ENCODE results near the gene ACSS1.

The ACSS1 gene

DNA sequence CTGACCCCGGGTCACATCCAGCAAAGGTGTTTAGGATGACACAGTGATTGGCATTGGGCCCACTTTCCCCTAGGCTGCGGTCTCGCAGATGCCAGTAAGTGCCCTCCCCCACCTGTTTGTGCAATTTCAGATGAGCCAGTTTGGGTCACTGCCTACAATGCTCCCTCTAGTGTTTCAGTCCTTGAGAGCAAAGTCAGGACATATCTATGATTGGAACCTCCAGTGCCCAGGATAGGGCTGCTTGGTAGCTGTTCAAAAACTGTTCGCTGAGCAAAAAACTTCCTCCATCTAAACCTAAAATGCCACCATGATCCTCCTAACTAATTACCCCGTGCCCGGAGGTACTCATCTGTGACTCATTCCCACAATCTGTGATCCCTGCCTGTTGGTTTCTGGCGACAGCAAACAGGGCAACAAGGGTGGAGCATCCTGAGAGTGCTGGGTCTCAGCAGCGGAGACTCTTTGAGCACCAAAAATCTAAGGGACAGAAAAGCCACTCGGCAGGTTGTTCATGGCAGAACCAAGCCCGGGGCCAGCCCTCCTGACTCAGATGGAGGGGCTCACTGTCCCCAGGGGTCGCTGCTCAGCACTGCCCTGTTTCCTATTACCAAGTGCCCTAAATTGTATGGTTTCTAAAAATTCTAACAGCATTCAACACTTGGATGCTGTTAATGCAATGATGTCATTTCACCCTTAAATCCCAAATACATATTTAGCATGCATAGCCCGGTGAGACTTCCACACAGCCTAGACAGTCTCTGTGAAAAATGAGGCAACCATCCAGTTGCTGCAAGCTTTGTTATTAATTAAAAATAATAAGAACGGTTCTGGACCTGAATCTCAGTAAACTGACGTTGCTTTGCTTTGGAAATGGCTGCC, 19.0 kb upstream of the ACSS1 start:
- Histone ChIP-seq H3K27me3 (ENCODE audit: control insufficient read depth, insufficient read depth, low read length) (peaks cover 74% of the 10 kb centered on the region), H3K9ac (ENCODE audit: low read depth, low read length) (no peak overlapping the region), H3K9me3 (ENCODE audit: control insufficient read depth, insufficient read depth, low read length) (no peaks in the 10 kb centered on the region), H3K4me1 (ENCODE audit: control insufficient read depth, insufficient read depth, low read length) (peaks cover under 1% of the 10 kb centered on the region), H3K4me3 (ENCODE audit: low read depth, low read length) (peak overlapping the region; percentile 48), H3K36me3 (ENCODE audit: control insufficient read depth, insufficient read depth, low read length) (no peaks in the 10 kb centered on the region)

DNA sequence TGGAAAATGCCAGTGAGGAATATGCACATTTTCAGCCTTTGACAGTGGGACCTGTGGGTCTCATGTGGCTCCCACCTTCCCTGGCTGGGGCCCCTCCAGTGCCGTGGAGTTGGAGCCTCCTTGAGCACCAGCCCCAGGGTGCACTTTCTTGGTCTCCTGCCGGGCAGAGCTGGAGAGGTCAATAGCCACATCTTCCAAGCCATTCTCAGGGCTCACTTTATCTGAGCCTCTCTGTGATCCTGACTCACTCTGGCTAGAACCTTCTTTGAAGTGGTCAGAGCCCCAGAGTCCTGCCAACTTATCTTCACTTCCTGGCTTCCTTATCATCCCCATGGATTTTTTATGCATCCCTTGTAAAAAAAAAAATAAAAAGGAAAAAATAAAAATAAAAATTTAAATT, 18.3 kb upstream of the ACSS1 start:
- H3K27me3 ChIP-seq (ENCODE audit: control insufficient read depth, insufficient read depth, low read length), result peaks cover 66% of the 10 kb centered on the region
- no peak overlapping the region for H3K9ac ChIP-seq (ENCODE audit: low read depth, low read length)
- no peak overlapping the region for H3K4me3 ChIP-seq (ENCODE audit: low read depth, low read length)
- H3K36me3 ChIP-seq (ENCODE audit: control insufficient read depth, insufficient read depth, low read length), result no peaks in the 10 kb centered on the region
- no peaks in the 10 kb centered on the region for H3K9me3 ChIP-seq (ENCODE audit: control insufficient read depth, insufficient read depth, low read length)
- H3K4me1 ChIP-seq (ENCODE audit: control insufficient read depth, insufficient read depth, low read length), result peaks cover 4% of the 10 kb centered on the region

DNA sequence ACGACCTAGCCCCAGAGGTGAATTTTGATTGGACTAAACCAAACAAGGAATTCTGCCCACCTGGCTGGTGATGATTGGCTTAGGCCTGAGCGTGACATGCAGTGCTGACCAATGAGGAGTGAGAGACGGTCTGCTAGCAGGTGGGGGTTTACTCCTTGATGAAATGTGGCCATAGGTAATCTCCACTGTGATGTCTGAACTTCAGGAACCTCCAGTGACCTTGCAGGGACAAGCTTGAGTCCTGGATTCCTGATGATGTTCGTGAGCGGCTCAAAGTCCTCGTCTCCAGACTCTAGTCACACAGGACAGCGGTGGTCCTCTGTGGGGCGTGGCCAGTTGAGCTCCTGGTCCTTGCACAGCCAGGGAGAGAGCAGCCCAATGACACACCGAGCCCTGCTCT, 15.6 kb upstream of the ACSS1 start:
- peaks cover 48% of the 10 kb centered on the region for H3K27me3 ChIP-seq (ENCODE audit: control insufficient read depth, insufficient read depth, low read length)
- no peak overlapping the region for H3K4me3 ChIP-seq (ENCODE audit: low read depth, low read length)
- no peaks in the 10 kb centered on the region for H3K36me3 ChIP-seq (ENCODE audit: control insufficient read depth, insufficient read depth, low read length)
- H3K9ac ChIP-seq (ENCODE audit: low read depth, low read length), result no peak overlapping the region
- H3K9me3 ChIP-seq (ENCODE audit: control insufficient read depth, insufficient read depth, low read length), result no peaks in the 10 kb centered on the region
- H3K4me1 ChIP-seq (ENCODE audit: control insufficient read depth, insufficient read depth, low read length), result peaks cover 4% of the 10 kb centered on the region

DNA sequence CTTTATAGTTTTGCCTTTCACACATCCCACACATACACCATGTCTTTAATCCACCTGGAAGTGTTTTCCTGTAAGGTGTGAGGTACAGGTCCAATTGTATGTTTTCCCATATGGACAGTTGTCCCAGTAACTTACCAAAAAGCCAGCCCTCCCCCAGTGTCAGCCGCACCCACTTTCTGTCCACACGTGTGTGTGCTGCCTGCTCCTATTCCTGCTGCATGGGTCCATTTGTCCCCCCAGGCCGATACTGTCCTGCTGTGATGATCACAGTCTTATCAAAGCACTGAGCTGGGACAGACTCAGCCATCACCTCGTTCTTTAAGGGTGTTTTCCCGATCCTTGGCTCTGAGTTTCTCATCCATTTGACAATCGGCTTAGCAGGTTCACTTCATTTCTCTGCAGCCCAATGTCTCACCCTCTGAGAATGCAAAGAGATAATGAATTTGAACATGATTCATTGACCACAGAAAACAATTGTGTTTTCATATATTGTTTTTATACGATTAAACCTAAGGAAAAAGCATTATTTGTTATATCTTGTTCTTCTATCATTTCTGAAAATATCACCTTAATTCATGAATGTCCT, 14.4 kb upstream of the ACSS1 start:
- no peaks in the 10 kb centered on the region for H3K9me3 ChIP-seq (ENCODE audit: control insufficient read depth, insufficient read depth, low read length)
- peaks cover 37% of the 10 kb centered on the region for H3K27me3 ChIP-seq (ENCODE audit: control insufficient read depth, insufficient read depth, low read length)
- H3K4me3 ChIP-seq (ENCODE audit: low read depth, low read length), result no peak overlapping the region
- H3K4me1 ChIP-seq (ENCODE audit: control insufficient read depth, insufficient read depth, low read length), result peaks cover 4% of the 10 kb centered on the region
- H3K36me3 ChIP-seq (ENCODE audit: control insufficient read depth, insufficient read depth, low read length), result no peaks in the 10 kb centered on the region
- no peak overlapping the region for H3K9ac ChIP-seq (ENCODE audit: low read depth, low read length)

DNA sequence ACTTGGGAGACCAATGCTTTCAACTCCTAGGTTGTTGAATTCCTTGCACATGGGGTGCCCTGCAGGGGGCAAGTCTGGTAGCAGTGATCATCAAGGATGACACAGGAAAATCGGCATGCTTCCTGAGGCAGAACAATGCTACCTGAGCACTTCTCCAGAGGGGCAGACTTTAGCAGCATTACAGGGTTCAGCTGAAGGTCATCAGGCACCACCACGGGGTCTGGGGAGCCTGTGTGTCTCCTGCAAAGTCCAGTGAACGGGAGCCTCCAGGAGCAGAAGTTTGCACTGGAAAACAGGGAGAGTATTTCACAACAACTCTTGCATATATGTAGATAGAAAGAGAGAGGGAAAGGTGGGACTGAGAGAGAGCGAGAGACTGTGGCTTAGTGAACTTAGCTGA, 13.8 kb upstream of the ACSS1 start:
- Histone ChIP-seq H3K27me3 (ENCODE audit: control insufficient read depth, insufficient read depth, low read length) (peaks cover 31% of the 10 kb centered on the region), H3K36me3 (ENCODE audit: control insufficient read depth, insufficient read depth, low read length) (no peaks in the 10 kb centered on the region)

DNA sequence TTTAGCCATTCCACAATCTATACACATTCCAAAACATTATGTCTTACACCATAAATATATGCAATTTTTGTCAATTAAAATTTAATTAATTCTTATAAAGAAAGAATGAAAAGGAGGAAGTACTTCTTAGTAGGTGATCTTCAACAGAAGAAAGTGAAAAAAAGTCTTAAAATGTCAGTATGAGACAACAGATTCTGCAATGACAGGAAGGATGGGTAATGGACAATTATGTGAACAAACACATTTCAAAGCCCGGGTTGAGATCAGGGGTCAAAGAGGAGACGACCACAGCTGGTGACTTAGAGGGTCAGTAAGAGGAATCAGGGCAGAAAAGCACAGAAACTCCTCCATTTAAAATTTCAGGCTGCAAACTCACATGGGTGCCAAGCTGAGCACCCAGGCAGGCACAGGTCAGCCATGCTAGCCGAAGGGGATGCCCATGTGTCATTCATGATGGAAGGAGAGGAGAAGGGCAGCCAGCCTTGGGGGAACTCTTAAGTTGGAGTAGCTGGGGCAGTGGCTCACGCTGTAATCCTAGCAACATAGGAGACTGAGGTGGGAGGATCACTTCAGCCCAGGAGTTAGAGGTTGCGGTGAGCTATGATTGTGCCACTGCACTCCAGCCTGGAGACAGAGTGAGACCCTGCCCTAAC, 13.0 kb upstream of the ACSS1 start:
- Histone ChIP-seq H3K4me1 (ENCODE audit: control insufficient read depth, insufficient read depth, low read length) (peaks cover 4% of the 10 kb centered on the region), H3K36me3 (ENCODE audit: control insufficient read depth, insufficient read depth, low read length) (no peaks in the 10 kb centered on the region), H3K27me3 (ENCODE audit: control insufficient read depth, insufficient read depth, low read length) (peaks cover 23% of the 10 kb centered on the region), H3K9me3 (ENCODE audit: control insufficient read depth, insufficient read depth, low read length) (no peaks in the 10 kb centered on the region), H3K4me3 (ENCODE audit: low read depth, low read length) (no peak overlapping the region), H3K9ac (ENCODE audit: low read depth, low read length) (no peak overlapping the region)

More for the DNA sequence above, 13.8 kb upstream of the ACSS1 start:
- Histone ChIP-seq H3K4me1 (ENCODE audit: control insufficient read depth, insufficient read depth, low read length) (peaks cover 4% of the 10 kb centered on the region), H3K9ac (ENCODE audit: low read depth, low read length) (no peak overlapping the region), H3K9me3 (ENCODE audit: control insufficient read depth, insufficient read depth, low read length) (no peaks in the 10 kb centered on the region), H3K4me3 (ENCODE audit: low read depth, low read length) (no peak overlapping the region)

DNA sequence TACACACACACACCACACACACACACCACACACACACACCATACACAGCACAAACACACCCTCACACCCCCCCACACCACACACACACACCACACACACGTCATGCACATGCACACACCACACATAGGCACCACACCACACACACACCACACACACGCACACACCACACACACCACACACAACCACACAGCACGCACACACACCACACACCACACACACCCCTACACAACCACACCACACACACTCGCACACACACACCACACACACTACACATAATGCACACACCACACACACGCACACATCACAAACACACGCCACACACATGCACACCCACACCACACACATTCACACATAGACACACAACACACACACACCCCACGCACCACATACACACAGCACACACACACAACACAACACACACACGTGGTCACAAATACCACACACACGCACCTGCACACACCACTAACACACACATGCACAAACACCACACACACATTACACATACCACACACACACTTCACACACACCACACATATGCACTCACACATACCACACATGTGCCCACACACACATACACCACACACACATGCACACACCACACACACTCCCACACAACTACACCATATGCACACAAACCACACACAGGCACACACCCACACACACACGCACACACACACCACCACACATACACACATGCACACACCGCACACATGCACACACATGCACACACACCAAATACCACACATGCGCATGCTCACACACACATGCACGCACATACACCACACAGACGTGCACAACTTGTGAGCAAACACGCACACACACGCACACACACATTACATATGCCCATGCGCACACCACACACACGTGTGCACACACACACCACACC, 9.4 kb upstream of the ACSS1 start:
- H3K27me3 ChIP-seq (ENCODE audit: control insufficient read depth, insufficient read depth, low read length), result peaks cover 26% of the 10 kb centered on the region
- no peak overlapping the region for H3K9ac ChIP-seq (ENCODE audit: low read depth, low read length)
- H3K4me1 ChIP-seq (ENCODE audit: control insufficient read depth, insufficient read depth, low read length), result peaks cover 4% of the 10 kb centered on the region
- H3K9me3 ChIP-seq (ENCODE audit: control insufficient read depth, insufficient read depth, low read length), result no peaks in the 10 kb centered on the region
- no peaks in the 10 kb centered on the region for H3K36me3 ChIP-seq (ENCODE audit: control insufficient read depth, insufficient read depth, low read length)
- no peak overlapping the region for H3K4me3 ChIP-seq (ENCODE audit: low read depth, low read length)

DNA sequence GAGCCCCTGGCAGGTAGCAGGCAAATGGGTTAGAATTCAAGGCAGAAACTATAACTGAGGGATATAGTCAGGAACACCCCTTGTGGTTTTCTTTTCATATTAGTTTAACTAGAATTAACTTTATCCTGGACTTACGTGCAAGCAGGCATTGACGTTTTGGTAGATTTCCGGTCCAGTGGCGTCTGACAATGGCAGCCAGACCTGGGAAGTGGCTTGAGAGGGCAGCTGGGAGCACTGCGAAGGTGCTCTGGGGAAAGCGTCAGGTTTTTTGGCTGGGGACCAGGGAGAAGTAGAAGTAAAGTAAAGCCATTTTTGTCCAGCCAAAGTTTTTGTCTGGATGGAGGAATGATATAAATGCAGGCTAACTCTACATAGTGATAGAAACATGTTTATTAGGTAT, 8.4 kb upstream of the ACSS1 start:
- no peaks in the 10 kb centered on the region for H3K9me3 ChIP-seq (ENCODE audit: control insufficient read depth, insufficient read depth, low read length)
- no peak overlapping the region for H3K9ac ChIP-seq (ENCODE audit: low read depth, low read length)
- H3K4me3 ChIP-seq (ENCODE audit: low read depth, low read length), result no peak overlapping the region
- peaks cover 35% of the 10 kb centered on the region for H3K27me3 ChIP-seq (ENCODE audit: control insufficient read depth, insufficient read depth, low read length)
- H3K4me1 ChIP-seq (ENCODE audit: control insufficient read depth, insufficient read depth, low read length), result no peaks in the 10 kb centered on the region
- no peaks in the 10 kb centered on the region for H3K36me3 ChIP-seq (ENCODE audit: control insufficient read depth, insufficient read depth, low read length)

DNA sequence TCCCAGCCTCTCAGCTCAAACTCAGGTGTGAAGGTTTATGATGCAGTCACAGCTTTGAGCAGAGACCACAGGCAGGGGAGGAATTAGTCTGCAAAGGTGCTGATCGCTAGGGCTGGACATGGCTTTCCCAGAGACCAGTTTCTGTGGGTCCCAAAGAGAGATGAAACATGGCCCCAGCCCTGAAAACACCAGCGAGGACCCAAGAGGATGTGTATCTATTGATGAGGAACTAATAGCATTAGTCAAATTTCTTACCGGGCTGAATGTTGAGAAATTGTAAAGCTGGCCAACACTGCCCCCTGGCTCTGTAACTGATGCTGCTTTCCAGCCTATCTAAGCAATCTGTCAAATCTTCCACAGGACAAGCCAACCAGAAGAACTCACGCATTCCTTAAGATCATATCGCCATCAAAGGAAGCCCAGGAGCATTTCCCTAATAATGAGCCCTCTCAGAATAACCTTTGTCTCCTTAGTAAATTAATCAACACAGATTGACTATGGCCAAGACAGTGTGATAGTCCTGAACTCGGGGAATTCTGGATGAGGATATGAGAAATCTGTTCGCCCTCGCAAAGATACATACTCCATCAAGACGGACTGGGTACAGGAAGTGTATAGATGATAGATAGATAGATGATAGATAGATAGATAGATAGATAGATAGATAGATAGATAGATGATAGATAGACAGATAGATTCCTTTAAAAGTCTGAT, 7.8 kb upstream of the ACSS1 start:
- H3K4me3 ChIP-seq (ENCODE audit: low read depth, low read length), result no peak overlapping the region
- H3K9me3 ChIP-seq (ENCODE audit: control insufficient read depth, insufficient read depth, low read length), result no peaks in the 10 kb centered on the region
- no peaks in the 10 kb centered on the region for H3K36me3 ChIP-seq (ENCODE audit: control insufficient read depth, insufficient read depth, low read length)
- H3K9ac ChIP-seq (ENCODE audit: low read depth, low read length), result no peak overlapping the region
- no peaks in the 10 kb centered on the region for H3K4me1 ChIP-seq (ENCODE audit: control insufficient read depth, insufficient read depth, low read length)
- H3K27me3 ChIP-seq (ENCODE audit: control insufficient read depth, insufficient read depth, low read length), result peaks cover 39% of the 10 kb centered on the region

DNA sequence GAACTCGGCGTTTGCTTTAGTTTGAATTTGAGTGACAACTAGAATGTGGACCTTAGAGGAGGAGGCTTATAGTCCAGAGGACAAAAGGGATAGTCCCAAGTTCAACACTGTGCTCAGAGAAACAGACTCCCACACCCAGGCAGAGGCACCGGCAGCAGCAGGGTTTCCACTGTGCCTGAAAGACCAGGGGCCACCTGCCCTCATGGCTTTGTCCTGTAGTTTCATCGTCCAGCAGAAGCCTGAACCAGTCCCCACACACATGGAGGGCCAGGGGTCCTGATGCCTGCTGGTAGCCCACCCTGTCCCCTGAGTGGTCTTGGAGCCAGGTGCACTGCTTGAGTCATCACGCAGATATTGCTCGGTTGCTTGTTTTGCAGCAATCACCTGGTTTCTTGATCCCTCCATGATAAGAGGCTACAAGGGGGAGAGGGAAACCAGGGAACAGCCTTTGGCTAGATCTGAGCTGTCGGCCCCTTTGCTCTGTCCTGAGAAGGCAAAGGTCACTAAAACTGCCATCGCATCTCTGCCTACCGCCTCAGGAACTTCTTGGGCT, 7.2 kb upstream of the ACSS1 start:
- no peaks in the 10 kb centered on the region for H3K4me1 ChIP-seq (ENCODE audit: control insufficient read depth, insufficient read depth, low read length)
- H3K4me3 ChIP-seq (ENCODE audit: low read depth, low read length), result no peak overlapping the region
- H3K36me3 ChIP-seq (ENCODE audit: control insufficient read depth, insufficient read depth, low read length), result no peaks in the 10 kb centered on the region
- no peaks in the 10 kb centered on the region for H3K9me3 ChIP-seq (ENCODE audit: control insufficient read depth, insufficient read depth, low read length)
- peaks cover 45% of the 10 kb centered on the region for H3K27me3 ChIP-seq (ENCODE audit: control insufficient read depth, insufficient read depth, low read length)
- H3K9ac ChIP-seq (ENCODE audit: low read depth, low read length), result no peak overlapping the region

All from iPS-15b (cell line).